ENCODE data around the gene MAPK1IP1L. TPM values are rescaled to one million over a fixed set of nuclear protein-coding genes. Genes with fewer than 3 reads are reported as not detected.

Gene MAPK1IP1L
- total and polyA plus RNA-seq, 2 of the 13 experiments (the other 11 are each of a cell fraction or from before 2014, with no cell fraction given): 27.8 to 68.4 TPM

GRCh38 chr14:55102141-55102621 is 50.7 kb downstream of the MAPK1IP1L start (continued):
- TF ChIP-seq ZKSCAN8 (CRISPR knock-in tag; IDR thresholded peaks at IDR 0.05; ENCODE audit: borderline replicate concordance): peak; percentile 32; the same call in 1 of the 2 replicates
- TF ChIP-seq SOX6 (IDR thresholded peaks at IDR 0.05): no peak
- peak; percentile 12; the same call in 1 of the 2 replicates for TF ChIP-seq SOX6 (CRISPR knock-in tag; IDR thresholded peaks at IDR 0.05)
- TF ChIP-seq STAG1 (CRISPR knock-in tag; IDR thresholded peaks at IDR 0.05): no peak
- no peak for TF ChIP-seq GRHL1 (CRISPR knock-in tag; conservative IDR thresholded peaks at IDR 0.05)
- no peak for TF ChIP-seq YEATS4 (CRISPR knock-in tag; IDR thresholded peaks at IDR 0.05; ENCODE audit: borderline replicate concordance)
- TF ChIP-seq SALL1 (CRISPR knock-in tag; IDR thresholded peaks at IDR 0.05): peak; percentile 45
- no peak for TF ChIP-seq CSRNP2 (CRISPR knock-in tag; conservative IDR thresholded peaks at IDR 0.05; ENCODE audit: low read depth)
- 0 out of 2 replicates have a peak, but pooled peaks have one; percentile 26 for TF ChIP-seq ZNF777 (CRISPR knock-in tag; IDR thresholded peaks at IDR 0.05)
- TF ChIP-seq GATA4 (IDR thresholded peaks at IDR 0.05; ENCODE audit: borderline replicate concordance, low read depth): no peak
- TF ChIP-seq SAP130 (CRISPR knock-in tag; IDR thresholded peaks at IDR 0.05; ENCODE audit: low read depth): peak; percentile 44; the same call in 1 of the 2 replicates
- TF ChIP-seq ZNF30 (CRISPR knock-in tag; IDR thresholded peaks at IDR 0.05): no peak
- 0 out of 2 replicates have a peak, but pooled peaks have one; percentile 7 for TF ChIP-seq RARA (CRISPR knock-in tag; IDR thresholded peaks at IDR 0.05)
- 0 out of 2 replicates have a peak, but pooled peaks have one; percentile 1 for TF ChIP-seq ELF4 (CRISPR knock-in tag; IDR thresholded peaks at IDR 0.05; ENCODE audit: borderline replicate concordance)
- TF ChIP-seq ZNF281 (CRISPR knock-in tag; IDR thresholded peaks at IDR 0.05; ENCODE audit: borderline replicate concordance): 0 out of 2 replicates have a peak, but pooled peaks have one; percentile 1

Data from HepG2 (cell line).